Parathyroid adenoma (tissue), 2 donors: Measurements from ENCODE around the gene SPON2.

ENCODE experiments used
- H2AFZ ChIP-seq: fragments of 300-600 bp; sonication (generic); one replicate; pipeline ENCODE4 v1.7.0; 2017; ENCODE audit warnings: antibody characterized with exemption, mild to moderate bottlenecking
- H3K27ac ChIP-seq: fragments of 300-600 bp; sonication (generic); one replicate; pipeline ENCODE4 v1.7.0; 2017
- H3K27me3 ChIP-seq: fragments of 300-600 bp; sonication (generic); one replicate; pipeline ENCODE4 v1.7.0; 2017; ENCODE audit warnings: low read length; ENCODE audit not compliant: control insufficient read depth, insufficient read depth
- H3K36me3 ChIP-seq: fragments of 300-600 bp; sonication (generic); one replicate; pipeline ENCODE4 v1.7.0; 2017; ENCODE audit warnings: low read length; ENCODE audit not compliant: control insufficient read depth, insufficient read depth
- H3K4me1 ChIP-seq: fragments of 300-600 bp; sonication (generic); one replicate; pipeline ENCODE4 v1.7.0; 2017; ENCODE audit warnings: control low read depth
- H3K4me2 ChIP-seq: fragments of 300-600 bp; sonication (generic); one replicate; pipeline ENCODE4 v1.7.0; 2017; ENCODE audit warnings: low read length
- H3K4me3 ChIP-seq: fragments of 300-600 bp; sonication (generic); one replicate; pipeline ENCODE4 v1.7.0; 2017; ENCODE audit warnings: low read depth, low read length
- H3K79me2 ChIP-seq: fragments of 300-600 bp; sonication (generic); one replicate; pipeline ENCODE4 v1.7.0; 2017; ENCODE audit warnings: control low read depth
- H3K9ac ChIP-seq: fragments of 300-600 bp; sonication (generic); one replicate; pipeline ENCODE4 v1.7.0; 2017; ENCODE audit warnings: mild to moderate bottlenecking
- H3K9me3 ChIP-seq: fragments of 300-600 bp; sonication (generic); one replicate; pipeline ENCODE4 v1.7.0; 2017; ENCODE audit warnings: low read length; ENCODE audit not compliant: control insufficient read depth
- CTCF ChIP-seq: fragments of 300-600 bp; sonication (generic); IDR thresholded peaks from one replicate; pipeline ENCODE4 v1.7.0; 2017; ENCODE audit warnings: antibody characterized with exemption, mild to moderate bottlenecking
- donor health status: primary hyperparathyroidism.

The SPON2 gene

GRCh38 chr4:1152290-1152689 lies 20.1 kb downstream of the SPON2 start:
- Histone ChIP-seq H3K4me2 (no peak overlapping the region), H3K9ac (no peak overlapping the region), H3K79me2 (no peaks in the 10 kb centered on the region), H3K9me3 (no peaks in the 10 kb centered on the region), H3K27me3 (no peaks in the 10 kb centered on the region), H2AFZ (no peak overlapping the region), H3K36me3 (no peaks in the 10 kb centered on the region), H3K4me1 (no peaks in the 10 kb centered on the region), H3K27ac (no peak overlapping the region), H3K4me3 (no peak overlapping the region)
- TF ChIP-seq CTCF: no peak

- H3K27ac ChIP-seq: no peak overlapping the region
- TF ChIP-seq CTCF: no peak
- H3K36me3 ChIP-seq: no peaks in the 10 kb centered on the region
- H3K4me3 ChIP-seq: no peak overlapping the region
- H3K9ac ChIP-seq: no peak overlapping the region
- H3K4me1 ChIP-seq: no peaks in the 10 kb centered on the region
- no peak overlapping the region for H2AFZ ChIP-seq
- no peaks in the 10 kb centered on the region for H3K9me3 ChIP-seq
- H3K79me2 ChIP-seq: no peaks in the 10 kb centered on the region
- no peak overlapping the region for H3K4me2 ChIP-seq
- H3K27me3 ChIP-seq: no peaks in the 10 kb centered on the region
Measured at GRCh38 chr4:1151541-1151940, 20.8 kb downstream of the SPON2 start.

- TF ChIP-seq CTCF: no peak
- no peak overlapping the region for H3K4me3 ChIP-seq
- no peak overlapping the region for H3K9ac ChIP-seq
- no peak overlapping the region for H3K4me2 ChIP-seq
- no peak overlapping the region for H2AFZ ChIP-seq
- no peaks in the 10 kb centered on the region for H3K9me3 ChIP-seq
- H3K36me3 ChIP-seq: no peaks in the 10 kb centered on the region
- no peak overlapping the region for H3K27ac ChIP-seq
- H3K27me3 ChIP-seq: no peaks in the 10 kb centered on the region
- H3K79me2 ChIP-seq: no peaks in the 10 kb centered on the region
- no peaks in the 10 kb centered on the region for H3K4me1 ChIP-seq
Measured at GRCh38 chr4:1150875-1151274, 21.5 kb downstream of the SPON2 start.

GRCh38 chr4:1139860-1140259 lies 32.5 kb downstream of the SPON2 start:
- H2AFZ ChIP-seq: no peak overlapping the region
- H3K4me2 ChIP-seq: no peak overlapping the region
- no peaks in the 10 kb centered on the region for H3K79me2 ChIP-seq
- H3K9me3 ChIP-seq: no peaks in the 10 kb centered on the region
- no peaks in the 10 kb centered on the region for H3K27me3 ChIP-seq
- H3K36me3 ChIP-seq: no peaks in the 10 kb centered on the region
- no peaks in the 10 kb centered on the region for H3K4me1 ChIP-seq
- TF ChIP-seq CTCF: no peak
- no peak overlapping the region for H3K9ac ChIP-seq
- no peak overlapping the region for H3K27ac ChIP-seq
- H3K4me3 ChIP-seq: no peak overlapping the region

- H2AFZ ChIP-seq: no peak overlapping the region
- H3K27ac ChIP-seq: no peak overlapping the region
- no peaks in the 10 kb centered on the region for H3K4me1 ChIP-seq
- no peaks in the 10 kb centered on the region for H3K9me3 ChIP-seq
- TF ChIP-seq CTCF: no peak
- no peak overlapping the region for H3K4me3 ChIP-seq
- no peak overlapping the region for H3K9ac ChIP-seq
- H3K4me2 ChIP-seq: no peak overlapping the region
- H3K27me3 ChIP-seq: no peaks in the 10 kb centered on the region
- no peaks in the 10 kb centered on the region for H3K79me2 ChIP-seq
- H3K36me3 ChIP-seq: no peaks in the 10 kb centered on the region
Measured at GRCh38 chr4:1137850-1138249, 34.5 kb downstream of the SPON2 start.
